Uterus (tissue), 2 donors: ENCODE measurements around the gene TSHB.

ENCODE experiments used
- CTCF ChIP-seq, 4 experiments: fragments of 200-600 bp in 2 of 4; fragments of 450-650 bp in 2 of 4; sonication (generic) in 2 of 4; IDR thresholded peaks; one replicate each; pipeline ENCODE4 v1.5.1; 2016 to 2019; ENCODE audit warnings: antibody characterized with exemption in 4 of 4, mild to moderate bottlenecking in 2 of 4, moderate library complexity in 1 of 4
- POLR2A ChIP-seq, 2 donors: fragments of 450-650 bp; IDR thresholded peaks; one replicate each; pipeline ENCODE4 v1.6.1; 2016; ENCODE audit warnings: antibody characterized with exemption in 2 of 2, mild to moderate bottlenecking in 1 of 2, moderate library complexity in 1 of 2

- TF ChIP-seq CTCF (IDR thresholded peaks at IDR 0.05) (no peak), POLR2A (IDR thresholded peaks at IDR 0.05) (no peak)
Observed at GRCh38 chr1:114988095-114988494, 41.5 kb upstream of the TSHB start.
